Fibroblast of lung (primary cell): ENCODE results near the gene LRRC71. TPM values are rescaled to one million over a fixed set of nuclear protein-coding genes. Genes with fewer than 3 reads are reported as not detected.
A peak's percentile ranks its signal among the peaks of the same experiment; 100 is the strongest.

Experiments
- DNase-seq, 2 donors: peaks; one replicate each; pipeline versions ENCODE4 v3.0.0 to v3.0.0-alpha.2; 2010; ENCODE audit warnings: low read depth in 2 of 2
- H2AFZ ChIP-seq: 2 replicates; pipeline ENCODE4 v1.5.1; 2012; ENCODE audit warnings: low read length, control low read depth, inconsistent platforms
- H3K27ac ChIP-seq: 2 replicates; pipeline ENCODE4 v1.5.1; 2011; ENCODE audit warnings: low read length, control low read depth; ENCODE audit not compliant: insufficient read depth
- H3K27me3 ChIP-seq: 2 replicates; pipeline ENCODE4 v1.5.1; 2011; ENCODE audit warnings: mild to moderate bottlenecking, low read length; ENCODE audit not compliant: control insufficient read depth, insufficient read depth
- H3K36me3 ChIP-seq: 2 replicates; pipeline ENCODE4 v1.5.1; 2011; ENCODE audit warnings: low read length; ENCODE audit not compliant: control insufficient read depth, insufficient read depth
- H3K4me1 ChIP-seq: 2 replicates; pipeline ENCODE4 v1.5.1; 2011; ENCODE audit warnings: low read length; ENCODE audit not compliant: control insufficient read depth, insufficient read depth; ENCODE audit errors: extremely low read depth
- H3K4me2 ChIP-seq: 2 replicates; pipeline ENCODE4 v1.5.1; 2011; ENCODE audit warnings: low read length, control low read depth; ENCODE audit not compliant: insufficient read depth; ENCODE audit errors: extremely low read depth
- H3K4me3 ChIP-seq, 4 experiments: fragments of 200-600 bp in 1 of 4; sonication (generic) in 1 of 4; replicated peaks in 1 of 4; 2 replicates each; pipeline ENCODE4 v1.5.1; 2011 to 2016; ENCODE audit warnings: low read length in 4 of 4, low read depth in 3 of 4, mild to moderate bottlenecking in 3 of 4, control low read depth in 2 of 4, inconsistent platforms in 1 of 4, mixed read lengths in 1 of 4; ENCODE audit not compliant: insufficient read depth in 1 of 4; ENCODE audit errors: control extremely low read depth in 1 of 4
- H3K79me2 ChIP-seq: 2 replicates; pipeline ENCODE4 v1.5.1; 2012; ENCODE audit warnings: mild to moderate bottlenecking, low read length, inconsistent platforms; ENCODE audit not compliant: control insufficient read depth, insufficient read depth
- H3K9ac ChIP-seq: 2 replicates; pipeline ENCODE4 v1.5.1; 2011; ENCODE audit warnings: mild to moderate bottlenecking, low read length, control low read depth; ENCODE audit not compliant: insufficient read depth
- H3K9me3 ChIP-seq: 2 replicates; pipeline ENCODE4 v1.5.1; 2012; ENCODE audit warnings: low read depth, low read length; ENCODE audit not compliant: control insufficient read depth, insufficient read depth
- H4K20me1 ChIP-seq: 2 replicates; pipeline ENCODE4 v1.5.1; 2011; ENCODE audit warnings: low read length; ENCODE audit not compliant: control insufficient read depth, insufficient read depth; ENCODE audit errors: extremely low read depth
- EZH2 ChIP-seq: IDR thresholded peaks from 2 replicates; pipeline ENCODE4 v1.5.1; 2012; ENCODE audit warnings: low read length, control low read depth, mild to moderate bottlenecking; ENCODE audit errors: missing control alignments
- polyA plus RNA-seq, 2 donors: library from polyadenylated mRNA; depleted of rRNA in 1 of 2; stranded (reverse) in 1 of 2; unstranded in 1 of 2; fragments of >200 nt; gene quantifications; 2 replicates each; pipeline ENCODE4 v1.2.1, GENCODE V29; 2011 to 2012; ENCODE audit warnings: missing spikeins in 1 of 2
- total RNA-seq: library from RNA; depleted of rRNA; stranded (reverse); fragments of >200 nt; gene quantifications from 2 replicates; pipeline ENCODE4 v1.2.1, GENCODE V29; 2014
- TF ChIP-seq, protein P1 (sequence below), 2 donors: IDR thresholded peaks in 1 of 2; conservative IDR thresholded peaks in 1 of 2; 1 replicate in 1 of 2; 2 replicates in 1 of 2; pipeline ENCODE4 v1.5.1; 2011 to 2012; ENCODE audit warnings: low read length in 2 of 2, control low read depth in 1 of 2, inconsistent platforms in 1 of 2, low read depth in 1 of 2, mild to moderate bottlenecking in 1 of 2

Gene LRRC71
- total and polyA plus RNA-seq, 2 donors (not counting 1 experiment from before 2014, with no cell fraction given): 1.8 TPM; not detected in 1

DNA sequence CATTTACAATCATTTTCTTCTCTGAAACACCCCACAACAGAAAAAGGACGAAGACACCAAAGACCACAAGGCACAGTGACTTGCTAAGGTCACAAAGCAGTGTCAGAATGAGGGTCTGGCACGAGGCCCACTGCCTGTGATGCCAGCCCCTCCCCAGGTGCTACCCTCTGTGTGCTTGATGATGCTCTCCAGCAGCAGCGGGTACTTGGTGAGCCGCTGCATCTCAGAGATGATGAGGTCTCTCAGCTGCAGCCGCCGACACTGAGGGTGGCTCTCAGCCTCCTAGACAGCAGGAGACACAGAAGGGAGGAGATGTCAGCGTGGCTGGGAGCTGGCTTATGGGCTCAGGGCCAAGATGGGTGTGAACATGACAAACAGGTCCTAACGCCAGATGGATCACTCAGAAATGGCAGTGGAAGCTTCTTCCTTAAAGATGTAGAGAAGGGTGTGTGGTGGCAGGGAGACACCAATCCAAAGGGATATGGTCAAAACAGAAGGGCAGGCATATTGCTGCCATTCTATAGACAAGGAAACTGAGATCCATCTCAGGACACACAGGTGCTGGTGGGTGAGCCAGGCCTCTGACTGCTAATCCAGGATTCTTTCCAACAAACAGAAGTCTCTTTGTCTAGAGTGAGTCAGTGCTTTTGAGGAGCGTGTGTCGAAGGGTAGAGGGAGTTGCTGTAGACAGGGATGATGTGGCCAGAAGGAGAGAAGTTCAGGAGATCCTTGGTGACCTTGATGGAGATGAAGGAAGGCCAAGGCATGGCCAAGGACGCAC is 25.6 kb downstream of the LRRC71 start:
- DNase-seq: peak in 1 of 2 donors; percentile 43
- H3K9ac ChIP-seq: no peak overlapping the region
- H3K4me1 ChIP-seq: no peaks in the 10 kb centered on the region
- peaks cover 22% of the 10 kb centered on the region for H3K36me3 ChIP-seq
- no peaks in the 10 kb centered on the region for H3K79me2 ChIP-seq
- no peak overlapping the region for H2AFZ ChIP-seq
- TF ChIP-seq, protein P1, sequence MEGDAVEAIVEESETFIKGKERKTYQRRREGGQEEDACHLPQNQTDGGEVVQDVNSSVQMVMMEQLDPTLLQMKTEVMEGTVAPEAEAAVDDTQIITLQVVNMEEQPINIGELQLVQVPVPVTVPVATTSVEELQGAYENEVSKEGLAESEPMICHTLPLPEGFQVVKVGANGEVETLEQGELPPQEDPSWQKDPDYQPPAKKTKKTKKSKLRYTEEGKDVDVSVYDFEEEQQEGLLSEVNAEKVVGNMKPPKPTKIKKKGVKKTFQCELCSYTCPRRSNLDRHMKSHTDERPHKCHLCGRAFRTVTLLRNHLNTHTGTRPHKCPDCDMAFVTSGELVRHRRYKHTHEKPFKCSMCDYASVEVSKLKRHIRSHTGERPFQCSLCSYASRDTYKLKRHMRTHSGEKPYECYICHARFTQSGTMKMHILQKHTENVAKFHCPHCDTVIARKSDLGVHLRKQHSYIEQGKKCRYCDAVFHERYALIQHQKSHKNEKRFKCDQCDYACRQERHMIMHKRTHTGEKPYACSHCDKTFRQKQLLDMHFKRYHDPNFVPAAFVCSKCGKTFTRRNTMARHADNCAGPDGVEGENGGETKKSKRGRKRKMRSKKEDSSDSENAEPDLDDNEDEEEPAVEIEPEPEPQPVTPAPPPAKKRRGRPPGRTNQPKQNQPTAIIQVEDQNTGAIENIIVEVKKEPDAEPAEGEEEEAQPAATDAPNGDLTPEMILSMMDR (conservative IDR thresholded peaks at IDR 0.05 in 1 of 2, IDR thresholded peaks at IDR 0.05 in 1 of 2; ENCODE audit: low read depth in 1 of 2, low read length in 2 of 2): no peak
- no peak for TF ChIP-seq EZH2
- H3K27ac ChIP-seq: no peak overlapping the region
- H3K4me2 ChIP-seq: no peak overlapping the region
- no peaks in the 10 kb centered on the region for H4K20me1 ChIP-seq
- H3K27me3 ChIP-seq: no peaks in the 10 kb centered on the region
- no peaks in the 10 kb centered on the region for H3K9me3 ChIP-seq
- no peak overlapping the region for H3K4me3 ChIP-seq

DNA sequence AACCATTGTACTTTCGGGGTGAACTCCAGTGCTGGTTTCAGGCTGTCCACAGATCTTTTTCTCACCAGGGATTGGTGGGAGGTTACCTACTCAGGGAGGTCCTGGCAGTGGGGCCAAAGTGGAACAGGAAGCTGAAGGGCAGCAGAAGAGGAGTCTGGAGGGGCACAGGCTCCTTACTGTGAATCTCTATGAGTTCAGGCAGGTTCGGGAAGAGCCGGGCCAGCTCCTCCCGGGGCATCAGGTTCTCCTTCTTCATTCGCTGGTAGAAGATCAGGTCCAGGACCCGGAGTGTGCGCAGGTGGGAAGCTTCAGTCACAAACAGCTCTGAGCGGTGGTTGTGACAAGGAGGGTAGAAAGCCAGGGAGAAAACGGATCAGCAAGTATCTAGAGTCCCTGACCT is 26.7 kb downstream of the LRRC71 start:
- Histone ChIP-seq H3K36me3 (peaks cover 18% of the 10 kb centered on the region), H2AFZ (no peak overlapping the region)

DNA sequence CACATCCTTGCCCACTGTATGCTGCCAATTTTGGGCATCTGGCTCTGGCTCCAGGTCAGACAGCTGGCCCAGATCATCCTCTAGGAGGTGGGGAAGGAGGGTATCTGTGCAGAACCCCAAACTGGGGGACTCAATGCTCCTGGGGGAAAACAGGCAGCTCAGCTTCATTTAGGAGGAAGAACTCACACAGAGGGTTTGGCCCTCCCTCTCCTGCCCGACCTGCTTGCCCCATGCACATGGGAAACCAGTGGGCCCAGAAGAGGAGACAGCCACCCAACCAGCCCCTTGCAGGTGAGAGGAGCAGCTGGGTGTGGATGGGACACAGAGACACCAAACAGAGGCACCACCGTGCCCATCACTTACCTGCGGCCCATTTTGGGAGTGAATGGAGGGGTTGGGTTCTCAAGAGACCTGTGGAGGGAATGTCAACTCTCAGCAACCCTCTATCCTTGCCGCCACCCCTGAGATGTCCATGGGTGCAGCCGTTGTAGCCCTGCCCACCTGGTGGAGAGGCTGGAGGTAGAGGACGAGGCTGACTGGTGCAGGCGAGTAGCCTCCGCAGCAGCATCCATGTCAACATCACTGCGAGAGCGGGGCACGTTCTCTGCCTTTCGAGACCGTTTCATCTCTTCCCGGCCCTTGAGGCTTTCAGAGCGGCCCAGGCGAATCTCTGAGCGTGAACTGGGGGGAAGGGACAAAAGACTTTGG is 27.5 kb downstream of the LRRC71 start:
- Histone ChIP-seq H3K4me2 (no peak overlapping the region), H3K36me3 (peaks cover 18% of the 10 kb centered on the region), H3K4me3 (no peak overlapping the region), H3K9me3 (no peaks in the 10 kb centered on the region), H4K20me1 (no peaks in the 10 kb centered on the region), H3K4me1 (no peaks in the 10 kb centered on the region), H3K27me3 (no peaks in the 10 kb centered on the region), H3K79me2 (no peaks in the 10 kb centered on the region), H3K9ac (no peak overlapping the region), H3K27ac (no peak overlapping the region), H2AFZ (no peak overlapping the region)
- no peak for TF ChIP-seq EZH2
- TF ChIP-seq, protein P1 (conservative IDR thresholded peaks at IDR 0.05 in 1 of 2, IDR thresholded peaks at IDR 0.05 in 1 of 2; ENCODE audit: low read depth in 1 of 2, low read length in 2 of 2): no peak
- no peak for DNase-seq

More for the DNA sequence above, 26.7 kb downstream of the LRRC71 start:
- Histone ChIP-seq H3K27me3 (no peaks in the 10 kb centered on the region), H3K4me1 (no peaks in the 10 kb centered on the region), H3K4me2 (no peak overlapping the region), H3K9me3 (no peaks in the 10 kb centered on the region), H3K4me3 (no peak overlapping the region), H4K20me1 (no peaks in the 10 kb centered on the region), H3K27ac (no peak overlapping the region), H3K9ac (no peak overlapping the region), H3K79me2 (no peaks in the 10 kb centered on the region)
- DNase-seq: no peak
- no peak for TF ChIP-seq EZH2
- TF ChIP-seq, protein P1 (conservative IDR thresholded peaks at IDR 0.05 in 1 of 2, IDR thresholded peaks at IDR 0.05 in 1 of 2; ENCODE audit: low read depth in 1 of 2, low read length in 2 of 2): no peak
